Lower lobe of right lung (tissue), 2 donors: Measurements from ENCODE around the gene PDYN. TPM values are rescaled to one million over a fixed set of nuclear protein-coding genes. Genes with fewer than 3 reads are reported as not detected.

Experiments
- ATAC-seq, 2 donors: fragments of 200-7000 bp; cut with Tn5 transposase; one replicate each; pipeline ENCODE4 v1.9.1; 2020 to 2022; ENCODE audit warnings: mild to moderate bottlenecking in 2 of 2, moderate library complexity in 2 of 2
- DNase-seq: peaks from one replicate; pipeline ENCODE4 v3.0.0-alpha.2; 2020
- H3K27ac ChIP-seq: fragments of 200-600 bp; one replicate; pipeline ENCODE4 v1.8.0; 2022
- H3K27me3 ChIP-seq: fragments of 200-600 bp; one replicate; pipeline ENCODE4 v1.8.0; 2022; ENCODE audit warnings: low read depth
- H3K36me3 ChIP-seq: fragments of 200-600 bp; one replicate; pipeline ENCODE4 v1.8.0; 2022; ENCODE audit warnings: mild to moderate bottlenecking
- H3K4me1 ChIP-seq: fragments of 200-600 bp; one replicate; pipeline ENCODE4 v1.8.0; 2022
- H3K4me3 ChIP-seq: fragments of 200-600 bp; one replicate; pipeline ENCODE4 v1.8.0; 2022; ENCODE audit warnings: mild to moderate bottlenecking
- H3K9me3 ChIP-seq: fragments of 200-600 bp; one replicate; pipeline ENCODE4 v1.8.0; 2022
- CTCF ChIP-seq: fragments of 200-600 bp; IDR thresholded peaks from one replicate; pipeline ENCODE4 v1.8.0; 2022; ENCODE audit warnings: antibody characterized with exemption, mild to moderate bottlenecking
- intact Hi-C: fragments of 100-400 bp; cut with DNase I; formaldehyde crosslinking; loops from one replicate; pipeline ENCODE4 v1.11.0; 2022
- total RNA-seq: library from RNA; stranded (reverse); fragmentation: NEBNext Ultra II Directional; extraction: Animal tissue kit (Norgen Biotek cat#: 25700); gene quantifications from one replicate; pipeline ENCODE4 v1.2.1, GENCODE V29; 2021
- donor health status: DM: no; HTN: yes; CAD: no; lungs with severe emphysema.

Gene PDYN
- total RNA-seq, 1 donor from 2014 or later: not detected

- no peaks in the 10 kb centered on the region for H3K36me3 ChIP-seq
- TF ChIP-seq CTCF: peak; percentile 81
- no peaks in the 10 kb centered on the region for H3K4me1 ChIP-seq
- DNase-seq (no peak), ATAC-seq (no peak)
- H3K27ac ChIP-seq: no peak overlapping the region
- intact Hi-C loops: no loop called here
- H3K9me3 ChIP-seq: no peaks in the 10 kb centered on the region
- H3K4me3 ChIP-seq: no peak overlapping the region
- peaks cover 59% of the 10 kb centered on the region for H3K27me3 ChIP-seq
Observed at GRCh38 chr20:2006452-2007361, 12.8 kb upstream of the PDYN start.

GRCh38 chr20:2005831-2006426 is 12.1 kb upstream of the PDYN start:
- intact Hi-C loops: no loop called here

GRCh38 chr20:2005359-2005758 is 11.5 kb upstream of the PDYN start:
- no peak overlapping the region for H3K27ac ChIP-seq
- DNase-seq: no peak
- peaks cover 67% of the 10 kb centered on the region for H3K27me3 ChIP-seq
- ATAC-seq: no peak
- intact Hi-C loops: no loop called here
- no peak for TF ChIP-seq CTCF
- no peak overlapping the region for H3K4me3 ChIP-seq
- no peaks in the 10 kb centered on the region for H3K4me1 ChIP-seq
- no peaks in the 10 kb centered on the region for H3K36me3 ChIP-seq
- no peaks in the 10 kb centered on the region for H3K9me3 ChIP-seq

More at GRCh38 chr20:2005831-2006426, 12.1 kb upstream of the PDYN start:
- Histone ChIP-seq H3K4me1 (no peaks in the 10 kb centered on the region), H3K27ac (no peak overlapping the region), H3K27me3 (peaks cover 61% of the 10 kb centered on the region), H3K9me3 (no peaks in the 10 kb centered on the region), H3K4me3 (no peak overlapping the region), H3K36me3 (no peaks in the 10 kb centered on the region)
- peak in 1 of 2 donors; percentile 61 for ATAC-seq
- DNase-seq: peak; percentile 75
- TF ChIP-seq CTCF: no peak

GRCh38 chr20:2004171-2004570 is 10.3 kb upstream of the PDYN start:
- Histone ChIP-seq H3K9me3 (no peaks in the 10 kb centered on the region), H3K27ac (no peak overlapping the region), H3K4me3 (no peak overlapping the region), H3K27me3 (peaks cover 73% of the 10 kb centered on the region), H3K36me3 (no peaks in the 10 kb centered on the region), H3K4me1 (no peaks in the 10 kb centered on the region)
- ATAC-seq: no peak
- intact Hi-C loops: no loop called here
- TF ChIP-seq CTCF: no peak
- DNase-seq: no peak

- H3K4me3 ChIP-seq: no peak overlapping the region
- TF ChIP-seq CTCF: no peak
- intact Hi-C loops: no loop called here
- no peaks in the 10 kb centered on the region for H3K9me3 ChIP-seq
- no peaks in the 10 kb centered on the region for H3K4me1 ChIP-seq
- ATAC-seq (no peak), DNase-seq (no peak)
- peaks cover 82% of the 10 kb centered on the region for H3K27me3 ChIP-seq
- no peaks in the 10 kb centered on the region for H3K36me3 ChIP-seq
- H3K27ac ChIP-seq: no peak overlapping the region
Observed at GRCh38 chr20:2002365-2002764, 8.5 kb upstream of the PDYN start.
